ENCODE measurements around the gene KRTCAP3. TPM values are rescaled to one million over a fixed set of nuclear protein-coding genes. Genes with fewer than 3 reads are reported as not detected.

Gene KRTCAP3
- total and polyA plus RNA-seq, 2 of the 8 experiments (the other 6 are each of a cell fraction or from before 2014, with no cell fraction given) = 55.4 to 72.5 TPM

DNA sequence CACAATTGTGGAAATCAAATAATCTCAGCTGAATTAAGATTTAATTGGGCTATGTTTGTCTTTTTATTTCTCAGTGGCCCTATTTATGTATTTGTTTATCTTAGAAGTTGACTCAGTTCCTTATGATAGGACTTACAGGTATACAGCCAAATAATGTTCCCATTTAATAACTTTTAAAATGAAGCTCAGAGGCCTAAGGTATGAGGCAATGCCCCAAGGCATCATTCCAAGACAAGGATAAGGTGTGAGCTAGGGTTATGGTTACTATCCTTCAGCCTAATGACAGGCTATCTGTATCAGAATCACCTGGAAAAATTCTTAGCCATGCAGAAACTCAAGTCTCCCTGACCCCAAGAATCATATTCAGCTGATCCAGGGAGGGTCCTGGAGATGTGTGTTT is 21.2 kb upstream of the KRTCAP3 start:
- Histone ChIP-seq H3K79me2 (ENCODE audit: control insufficient read depth in 1 of 2, insufficient read depth in 2 of 2, low read length in 2 of 2) (no peaks in the 10 kb centered on the region), H3K4ac (replicated peaks; ENCODE audit: insufficient read length, low read depth, low read length) (no peak overlapping the region), H3K27ac (ENCODE audit: low read depth, low read length) (no peak overlapping the region), H3K4me1 (replicated peaks in 1 of 4; ENCODE audit: control insufficient read depth in 3 of 4, insufficient read depth in 4 of 4, low read length in 3 of 4) (no peaks in the 10 kb centered on the region), H3K9me3 (ENCODE audit: insufficient read depth in 2 of 2, low read depth in 1 of 2, low read length in 1 of 2) (no peaks in the 10 kb centered on the region), H2BK20ac (ENCODE audit: low read length) (no peak overlapping the region), H3K56ac (replicated peaks; ENCODE audit: insufficient read length, low read depth, low read length) (no peak overlapping the region), H3K14ac (ENCODE audit: insufficient read length) (no peak overlapping the region), H2BK120ac (replicated peaks; ENCODE audit: low read depth, low read length) (no peak overlapping the region), H4K91ac (replicated peaks; ENCODE audit: insufficient read length, low read length) (no peak overlapping the region), H4K5ac (ENCODE audit: insufficient read length, low read depth, low read length) (no peak overlapping the region), H3K4me2 (ENCODE audit: insufficient read depth in 1 of 2, low read depth in 2 of 2, low read length in 2 of 2) (no peak overlapping the region), H3K36me3 (ENCODE audit: control insufficient read depth in 2 of 4, insufficient read depth in 4 of 4, low read length in 3 of 4) (no peaks in the 10 kb centered on the region), H3K18ac (ENCODE audit: extremely low read depth, low read length) (no peak overlapping the region), H3K23me2 (ENCODE audit: low read depth, low read length) (no peaks in the 10 kb centered on the region), H2BK15ac (ENCODE audit: low read length) (no peak overlapping the region), H3K23ac (ENCODE audit: insufficient read length) (no peak overlapping the region), H4K8ac (ENCODE audit: extremely low read depth, insufficient read depth, low read length) (no peak overlapping the region), H3K79me1 (ENCODE audit: low read depth, low read length) (no peaks in the 10 kb centered on the region), H2BK5ac (ENCODE audit: low read depth, low read length) (no peak overlapping the region), H2AFZ (ENCODE audit: low read length) (no peak overlapping the region), H3K9ac (replicated peaks in 1 of 4; ENCODE audit: extremely low read depth in 1 of 4, low read depth in 3 of 4, low read length in 3 of 4) (no peak overlapping the region), H3K4me3 (ENCODE audit: extremely low read depth in 1 of 4, insufficient read depth in 2 of 4, low read depth in 3 of 4, low read length in 4 of 4) (no peak overlapping the region), H2BK12ac (ENCODE audit: low read depth, low read length) (no peak overlapping the region), H2AK5ac (ENCODE audit: low read depth, low read length) (no peak overlapping the region), H4K20me1 (replicated peaks in 1 of 2; ENCODE audit: control insufficient read depth in 1 of 2, insufficient read depth in 2 of 2, low read length in 2 of 2) (no peaks in the 10 kb centered on the region), H3K27me3 (replicated peaks in 1 of 4; ENCODE audit: control insufficient read depth in 3 of 4, extremely low read depth in 1 of 4, insufficient read depth in 3 of 4, low read length in 3 of 4) (no peaks in the 10 kb centered on the region)
- DNase-seq (ENCODE audit: low read depth in 1 of 2, low spot score in 2 of 2) = no peak
- CTCF ChIA-PET (ENCODE audit: partially characterized antibody) = interaction anchor here (1.5 to 1.7 kb wide), 3 partner anchors 11 to 20 kb away, joined by 3 to 6 read pairs (median 5); partner anchors contain the start of gene PPM1G
- no peak for FAIRE-seq
- POLR2A ChIA-PET (ENCODE audit: partially characterized antibody) = interaction anchor here (1.2 to 5.1 kb wide), 2 partner anchors 12 to 52 kb away, joined by 3 to 26 read pairs; partner anchors contain the start of gene PPM1G
- TF ChIP-seq NRF1 (IDR thresholded peaks at IDR 0.05; ENCODE audit: low read depth, low read length) = no peak
- TF ChIP-seq JUN (IDR thresholded peaks at IDR 0.05; ENCODE audit: low read depth, low read length) = no peak
- no peak for TF ChIP-seq TAF1 (IDR thresholded peaks at IDR 0.05; ENCODE audit: low read depth, low read length)
- TF ChIP-seq FOSL1 (IDR thresholded peaks at IDR 0.05; ENCODE audit: insufficient read depth, low read depth, low read length) = no peak
- no peak for TF ChIP-seq KDM1A (IDR thresholded peaks at IDR 0.05; ENCODE audit: borderline replicate concordance, low read length)
- no peak for TF ChIP-seq SUZ12 (IDR thresholded peaks at IDR 0.05; ENCODE audit: low read length)
- no peak for TF ChIP-seq POLR2AphosphoS5 (IDR thresholded peaks at IDR 0.05; ENCODE audit: low read depth, low read length)
- TF ChIP-seq SAP30 (IDR thresholded peaks at IDR 0.05; ENCODE audit: insufficient read depth, insufficient replicate concordance, low read length) = no peak
- TF ChIP-seq EP300 (IDR thresholded peaks at IDR 0.05; ENCODE audit: borderline replicate concordance in 1 of 2, low read depth in 2 of 2, low read length in 2 of 2) = no peak
- no peak for TF ChIP-seq PHF8 (conservative IDR thresholded peaks at IDR 0.05; ENCODE audit: low read depth, low read length)
- no peak for TF ChIP-seq CTBP2 (IDR thresholded peaks at IDR 0.05; ENCODE audit: borderline replicate concordance, insufficient read depth, insufficient read length, low read length)
